ENCODE measurements around the gene TRIM33. TPM values are rescaled to one million over a fixed set of nuclear protein-coding genes. Genes with fewer than 3 reads are reported as not detected.

The TRIM33 gene
- total RNA-seq, 4 donors from 2014 or later = 50.8 to 68.2 (median 53.4) TPM

DNA sequence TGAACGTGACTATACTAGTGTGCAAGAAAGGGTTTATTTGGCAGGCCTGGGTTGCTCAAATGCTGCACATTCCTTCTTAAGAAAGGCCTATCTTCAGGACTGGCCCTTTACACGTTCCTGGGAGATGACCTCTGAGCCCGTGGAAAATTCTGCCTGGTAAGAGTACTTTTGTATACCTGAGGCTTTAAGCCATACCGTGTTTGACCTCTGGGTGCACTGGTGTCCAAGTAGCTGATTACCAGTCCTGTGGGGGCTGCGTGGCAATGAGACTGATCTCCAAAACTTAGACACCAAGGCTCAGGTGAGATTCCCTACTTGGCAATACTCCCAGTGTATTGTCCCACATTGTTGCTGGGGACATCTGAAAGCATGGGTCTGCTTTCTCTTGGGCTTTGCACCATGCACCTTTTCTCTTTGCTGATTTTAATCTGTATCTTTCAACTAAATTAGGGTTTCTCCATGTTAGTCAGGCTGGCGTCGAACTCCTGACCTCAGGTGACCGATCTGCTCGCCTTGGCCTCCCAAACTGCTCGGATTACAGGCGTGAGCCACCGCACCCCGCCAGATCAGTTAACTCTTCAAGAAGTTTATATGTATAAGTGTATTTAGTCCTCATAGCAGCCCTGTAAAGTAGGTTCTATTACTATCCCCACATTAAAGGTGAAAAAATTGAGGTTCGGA, 44.5 kb downstream of the TRIM33 start:
- no peaks in the 10 kb centered on the region for H3K36me3 ChIP-seq
- WGBS, 2 donors = 87 to 91% methylated on average over 14 of the region's 14 CpGs
- H3K4me3 ChIP-seq = no peak overlapping the region
- H3K27me3 ChIP-seq = no peaks in the 10 kb centered on the region
- no peaks in the 10 kb centered on the region for H3K9me3 ChIP-seq
- H3K4me1 ChIP-seq = peaks cover 0 to 26% (median 7%) of the 10 kb centered on the region in 4 donors
- TF ChIP-seq POLR2A (IDR thresholded peaks at IDR 0.05) = no peak
- TF ChIP-seq EP300 (IDR thresholded peaks at IDR 0.05) = no peak
- TF ChIP-seq, protein P1, sequence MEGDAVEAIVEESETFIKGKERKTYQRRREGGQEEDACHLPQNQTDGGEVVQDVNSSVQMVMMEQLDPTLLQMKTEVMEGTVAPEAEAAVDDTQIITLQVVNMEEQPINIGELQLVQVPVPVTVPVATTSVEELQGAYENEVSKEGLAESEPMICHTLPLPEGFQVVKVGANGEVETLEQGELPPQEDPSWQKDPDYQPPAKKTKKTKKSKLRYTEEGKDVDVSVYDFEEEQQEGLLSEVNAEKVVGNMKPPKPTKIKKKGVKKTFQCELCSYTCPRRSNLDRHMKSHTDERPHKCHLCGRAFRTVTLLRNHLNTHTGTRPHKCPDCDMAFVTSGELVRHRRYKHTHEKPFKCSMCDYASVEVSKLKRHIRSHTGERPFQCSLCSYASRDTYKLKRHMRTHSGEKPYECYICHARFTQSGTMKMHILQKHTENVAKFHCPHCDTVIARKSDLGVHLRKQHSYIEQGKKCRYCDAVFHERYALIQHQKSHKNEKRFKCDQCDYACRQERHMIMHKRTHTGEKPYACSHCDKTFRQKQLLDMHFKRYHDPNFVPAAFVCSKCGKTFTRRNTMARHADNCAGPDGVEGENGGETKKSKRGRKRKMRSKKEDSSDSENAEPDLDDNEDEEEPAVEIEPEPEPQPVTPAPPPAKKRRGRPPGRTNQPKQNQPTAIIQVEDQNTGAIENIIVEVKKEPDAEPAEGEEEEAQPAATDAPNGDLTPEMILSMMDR (IDR thresholded peaks at IDR 0.05) = no peak
- DNase-seq (ENCODE audit: low spot score in 2 of 2) = no peak
- no peak overlapping the region for H3K27ac ChIP-seq

GRCh38 chr1:114462963-114463362, 48.0 kb downstream of the TRIM33 start:
- 77 to 89% methylated on average over 1 of the region's 1 CpG for WGBS, 2 donors
- H3K36me3 ChIP-seq = peaks cover 0 to 13% (median 0%) of the 10 kb centered on the region in 3 donors
- TF ChIP-seq EP300 (IDR thresholded peaks at IDR 0.05) (no peak), POLR2A (IDR thresholded peaks at IDR 0.05) (no peak)
- TF ChIP-seq, protein P1 (IDR thresholded peaks at IDR 0.05) = no peak
- peaks cover 0 to 22% (median 2%) of the 10 kb centered on the region in 4 donors for H3K4me1 ChIP-seq
- no peak overlapping the region for H3K4me3 ChIP-seq
- H3K9me3 ChIP-seq = no peaks in the 10 kb centered on the region
- no peaks in the 10 kb centered on the region for H3K27me3 ChIP-seq
- H3K27ac ChIP-seq = no peak overlapping the region
- DNase-seq (ENCODE audit: low spot score in 2 of 2) = no peak

DNA sequence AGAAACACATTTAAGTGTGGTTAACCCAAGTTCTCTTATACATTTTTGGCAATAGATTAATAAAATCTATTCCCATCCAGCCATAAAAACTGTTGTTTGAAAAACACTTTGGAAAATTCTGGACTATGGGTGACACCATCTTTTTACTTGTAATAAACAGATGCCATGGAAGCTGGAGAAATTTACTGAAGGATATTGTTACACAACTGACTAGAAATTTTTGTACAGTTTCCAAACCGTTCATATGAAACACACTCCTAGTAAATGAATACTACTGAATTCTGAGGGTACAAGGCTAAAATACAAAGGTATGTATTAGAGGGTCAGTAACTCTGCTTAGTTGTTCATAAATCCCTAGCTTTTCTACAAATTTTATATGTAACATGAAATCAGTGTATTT, 48.7 kb downstream of the TRIM33 start:
- WGBS, 2 donors = 69 to 74% methylated on average over 1 of the region's 1 CpG
- TF ChIP-seq EP300 (IDR thresholded peaks at IDR 0.05) (no peak), POLR2A (IDR thresholded peaks at IDR 0.05) (no peak)
- TF ChIP-seq, protein P1 (IDR thresholded peaks at IDR 0.05) = no peak
- H3K27ac ChIP-seq = no peak overlapping the region
- DNase-seq (ENCODE audit: low spot score in 2 of 2) = no peak
- no peaks in the 10 kb centered on the region for H3K9me3 ChIP-seq
- peaks cover 0 to 13% (median 0%) of the 10 kb centered on the region in 3 donors for H3K36me3 ChIP-seq
- H3K27me3 ChIP-seq = no peaks in the 10 kb centered on the region
- H3K4me3 ChIP-seq = no peak overlapping the region
- H3K4me1 ChIP-seq = peaks cover 0 to 22% (median 0%) of the 10 kb centered on the region in 4 donors

DNA sequence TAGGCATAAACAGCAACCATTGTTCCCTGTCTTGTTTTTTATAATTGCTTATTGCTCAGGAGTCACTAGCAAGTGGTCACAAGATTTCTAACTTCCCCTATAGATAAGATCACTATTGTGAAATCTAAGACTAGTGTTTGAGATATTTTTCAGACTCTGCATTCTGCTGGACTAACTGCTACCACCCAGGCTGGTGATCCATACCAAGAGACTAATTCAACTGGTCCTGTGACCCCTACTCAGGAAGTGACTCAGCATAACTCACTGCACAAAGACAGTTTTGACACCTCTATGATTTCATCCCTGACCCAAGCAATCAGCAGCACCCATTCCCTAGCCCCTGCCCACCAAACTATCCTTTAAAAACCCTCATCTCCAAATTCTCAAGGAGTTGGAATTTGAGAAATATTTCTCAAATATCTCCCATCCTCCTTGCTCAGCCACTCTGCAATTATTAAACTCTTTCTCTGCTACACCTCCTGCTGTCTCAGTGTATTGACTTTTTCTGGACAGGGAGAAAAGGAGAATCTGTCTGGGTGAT, 52.7 kb downstream of the TRIM33 start:
- Histone ChIP-seq H3K27me3 (no peaks in the 10 kb centered on the region), H3K4me1 (peaks cover 0 to 9% (median 0%) of the 10 kb centered on the region in 4 donors), H3K4me3 (no peak overlapping the region), H3K27ac (no peak overlapping the region), H3K36me3 (peaks cover 0 to 48% (median 0%) of the 10 kb centered on the region in 3 donors), H3K9me3 (no peaks in the 10 kb centered on the region)
- no peak for TF ChIP-seq EP300 (IDR thresholded peaks at IDR 0.05)
- TF ChIP-seq, protein P1 (IDR thresholded peaks at IDR 0.05) = no peak
- no peak for TF ChIP-seq POLR2A (IDR thresholded peaks at IDR 0.05)
- DNase-seq (ENCODE audit: low spot score in 2 of 2) = no peak

GRCh38 chr1:114457675-114458236, 53.2 kb downstream of the TRIM33 start:
- peaks cover 0 to 9% (median 0%) of the 10 kb centered on the region in 4 donors for H3K4me1 ChIP-seq
- no peaks in the 10 kb centered on the region for H3K9me3 ChIP-seq
- 84 to 97% methylated on average over 4 of the region's 4 CpGs for WGBS, 2 donors
- H3K27ac ChIP-seq = no peak overlapping the region
- TF ChIP-seq, protein P1 (IDR thresholded peaks at IDR 0.05) = no peak
- TF ChIP-seq EP300 (IDR thresholded peaks at IDR 0.05) (no peak), POLR2A (IDR thresholded peaks at IDR 0.05) (no peak)
- peaks cover 0 to 54% (median 0%) of the 10 kb centered on the region in 3 donors for H3K36me3 ChIP-seq
- H3K27me3 ChIP-seq = no peaks in the 10 kb centered on the region
- no peak overlapping the region for H3K4me3 ChIP-seq
- DNase-seq (ENCODE audit: low spot score in 2 of 2) = no peak

Data from tibial nerve (tissue), 4 donors.